ENCODE results near the gene TBC1D8. TPM values are rescaled to one million over a fixed set of nuclear protein-coding genes. Genes with fewer than 3 reads are reported as not detected.

TBC1D8 gene
- total RNA-seq, 2 experiments from 2014 or later: 4.0 to 4.5 TPM

DNA sequence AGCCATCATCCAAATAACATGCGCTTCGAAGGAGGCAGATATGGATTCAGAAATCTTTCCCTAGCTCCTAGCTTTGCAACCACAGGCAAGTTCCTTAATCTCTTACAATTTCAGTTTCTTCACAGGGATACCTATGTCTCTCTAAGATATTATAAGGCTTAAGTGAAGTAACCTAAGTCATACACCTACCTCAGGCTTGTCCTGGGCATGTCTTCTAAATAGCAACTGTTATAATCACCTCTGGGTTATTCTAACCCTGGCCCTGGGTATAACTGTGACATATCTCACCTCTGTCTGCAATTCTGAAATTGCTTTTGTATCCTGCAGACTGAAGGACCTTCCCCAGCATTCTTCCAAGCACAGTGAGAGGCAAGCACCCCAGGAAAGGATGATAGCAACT, 8.3 kb upstream of the TBC1D8 start:
- CTCF ChIA-PET: interaction anchor here (0.8 kb wide), 1 partner anchor 147 kb away, joined by 5 read pairs; no protein-coding TSS in a partner anchor
- intact Hi-C loops (cut with micrococcal nuclease): no loop called here
- Mint-ChIP-seq H3K36me3 (ENCODE audit: low read depth) (no peaks in the 10 kb centered on the region), H3K9me3 (no peaks in the 10 kb centered on the region), H3K27ac (no peak overlapping the region), H3K4me3 (no peak overlapping the region), H3K4me1 (ENCODE audit: low read depth) (peaks cover 2% of the 10 kb centered on the region), H3K27me3 (ENCODE audit: low read depth) (no peaks in the 10 kb centered on the region)
- DNase-seq: no peak

DNA sequence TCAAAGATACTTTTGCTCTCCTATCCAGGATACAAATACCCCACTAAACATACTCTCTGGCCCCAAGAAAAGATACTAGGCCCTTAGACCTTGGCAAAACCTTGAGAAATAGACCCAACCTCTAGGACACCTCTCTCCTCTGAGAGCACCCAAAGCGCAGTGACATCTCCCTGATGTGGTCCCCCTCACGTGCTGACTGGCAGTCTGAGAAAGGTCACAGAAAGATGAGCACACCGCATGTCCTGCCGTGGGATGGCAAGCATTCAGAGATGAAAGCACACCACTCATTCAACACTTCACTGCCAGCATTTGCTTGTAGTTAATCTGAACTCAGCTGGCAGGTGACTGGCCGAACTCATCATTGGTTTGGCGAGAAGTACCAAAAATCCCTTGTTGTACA, 6.1 kb upstream of the TBC1D8 start:
- no peaks in the 10 kb centered on the region for H3K27me3 Mint-ChIP-seq (ENCODE audit: low read depth)
- CTCF ChIA-PET: no interaction called here
- DNase-seq: peak; percentile 15
- peaks cover 7% of the 10 kb centered on the region for H3K4me1 Mint-ChIP-seq (ENCODE audit: low read depth)
- intact Hi-C loops (cut with micrococcal nuclease): no loop called here
- no peaks in the 10 kb centered on the region for H3K9me3 Mint-ChIP-seq
- no peak overlapping the region for H3K4me3 Mint-ChIP-seq
- no peak overlapping the region for H3K27ac Mint-ChIP-seq
- no peaks in the 10 kb centered on the region for H3K36me3 Mint-ChIP-seq (ENCODE audit: low read depth)

DNA sequence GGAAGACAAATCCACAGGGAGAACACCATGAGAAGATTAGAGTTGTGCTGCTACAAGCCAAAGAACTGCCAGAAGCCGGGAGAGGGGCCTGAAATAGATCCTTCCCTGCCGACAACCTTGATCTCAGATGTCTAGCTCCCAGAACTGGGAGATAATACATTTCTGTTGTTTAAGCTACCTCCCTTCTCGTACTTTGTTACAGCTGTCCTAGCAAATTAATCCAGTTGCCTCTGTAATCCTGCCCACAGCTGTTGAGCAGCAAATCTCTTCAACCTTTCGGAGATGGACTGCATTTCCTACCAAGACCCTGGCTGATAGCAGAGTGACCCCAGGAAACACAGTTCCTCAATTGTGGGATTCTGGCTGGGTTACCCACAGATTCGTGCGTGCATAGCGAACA, 2.6 kb upstream of the TBC1D8 start:
- H3K4me3 Mint-ChIP-seq: no peak overlapping the region
- intact Hi-C loops (cut with micrococcal nuclease): loop anchor here (2.0 kb wide), 1 partner anchor 543 kb away; no protein-coding TSS in a partner anchor

DNA sequence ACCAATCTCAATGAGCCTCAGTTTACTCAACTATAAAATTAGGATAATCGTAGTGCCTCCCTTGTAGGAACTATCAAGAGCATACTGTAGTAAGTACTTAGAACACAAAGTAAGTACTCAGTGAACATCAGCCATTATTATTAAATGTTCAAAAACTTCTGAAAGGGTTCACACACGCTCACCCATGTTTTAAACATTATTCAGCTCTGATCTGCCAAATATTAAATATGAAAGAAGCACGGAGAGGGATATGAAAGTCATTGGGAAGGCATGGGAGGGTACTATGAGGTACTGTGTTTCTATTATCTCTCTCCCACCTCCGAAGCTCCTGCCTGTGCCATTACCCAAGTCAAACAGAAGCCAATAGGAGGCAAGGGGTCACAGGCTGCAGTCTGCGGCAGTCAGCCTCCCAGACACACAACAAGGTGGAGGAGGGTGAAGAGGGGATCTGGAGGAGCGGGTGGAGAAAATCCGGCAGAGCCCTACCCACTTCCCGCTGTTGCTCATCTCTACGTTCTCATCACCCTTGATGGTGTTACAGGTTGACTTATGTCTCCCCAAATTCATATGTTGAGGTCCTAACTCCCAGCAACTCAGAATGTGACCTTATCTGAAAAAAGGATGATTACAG, 2.0 kb upstream of the TBC1D8 start:
- intact Hi-C loops (cut with micrococcal nuclease): loop anchor here (2.0 kb wide), 1 partner anchor 542 kb away; no protein-coding TSS in a partner anchor
- CTCF ChIA-PET: interaction anchor here (0.6 to 3.1 kb wide), 10 partner anchors 9 to 190 kb away, joined by 3 to 18 read pairs (median 4); no protein-coding TSS in a partner anchor
- peaks cover 13% of the 10 kb centered on the region for H3K27me3 Mint-ChIP-seq (ENCODE audit: low read depth)
- no peaks in the 10 kb centered on the region for H3K36me3 Mint-ChIP-seq (ENCODE audit: low read depth)
- H3K27ac Mint-ChIP-seq: no peak overlapping the region
- no peaks in the 10 kb centered on the region for H3K9me3 Mint-ChIP-seq
- H3K4me3 Mint-ChIP-seq: no peak overlapping the region
- peaks cover 19% of the 10 kb centered on the region for H3K4me1 Mint-ChIP-seq (ENCODE audit: low read depth)
- DNase-seq: no peak

More for the DNA sequence above, 2.6 kb upstream of the TBC1D8 start:
- H3K9me3 Mint-ChIP-seq: no peaks in the 10 kb centered on the region
- H3K27ac Mint-ChIP-seq: no peak overlapping the region
- DNase-seq: no peak
- H3K36me3 Mint-ChIP-seq (ENCODE audit: low read depth): no peaks in the 10 kb centered on the region
- peaks cover 19% of the 10 kb centered on the region for H3K4me1 Mint-ChIP-seq (ENCODE audit: low read depth)
- peaks cover 13% of the 10 kb centered on the region for H3K27me3 Mint-ChIP-seq (ENCODE audit: low read depth)
- CTCF ChIA-PET: interaction anchor here (1.5 to 3.1 kb wide), 4 partner anchors 49 to 117 kb away, joined by 3 to 18 read pairs (median 6); no protein-coding TSS in a partner anchor

DNA sequence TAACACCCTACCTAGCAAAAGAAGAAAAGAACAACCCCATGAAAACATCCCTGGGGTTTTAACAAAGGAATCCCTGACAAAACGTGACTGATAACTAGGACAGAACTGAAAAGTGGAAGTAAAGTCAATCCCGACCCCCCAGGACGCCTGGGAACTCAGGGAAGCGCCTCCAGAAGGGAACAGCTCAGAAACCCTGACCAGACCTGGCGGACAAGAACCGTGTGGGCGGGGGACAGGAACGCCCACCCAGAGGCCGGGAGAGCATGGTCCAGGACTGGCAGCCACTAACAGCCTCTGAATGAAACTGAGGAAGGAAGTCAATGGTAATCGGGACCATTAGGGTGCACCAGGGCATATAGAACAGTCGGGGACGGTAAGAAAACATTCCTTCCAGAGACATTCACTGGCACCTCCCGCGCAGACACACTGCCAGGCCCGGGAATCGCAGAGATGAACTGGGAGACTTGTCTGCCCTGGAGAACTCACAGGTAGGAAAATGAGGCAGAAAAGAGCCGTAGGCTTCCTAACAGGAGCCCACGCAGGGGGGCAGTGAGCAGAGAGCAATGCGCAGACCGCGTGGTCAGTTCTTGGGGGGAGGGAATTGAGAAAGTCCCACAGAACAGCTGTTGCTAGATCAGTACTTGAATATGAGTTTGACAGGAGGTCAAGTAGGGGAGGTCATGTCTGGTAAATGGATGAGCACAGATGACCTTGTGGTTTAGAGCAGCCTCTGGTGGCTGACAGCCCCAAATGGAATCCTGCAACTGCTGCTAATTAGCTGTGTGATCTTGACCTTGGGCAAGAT, 1.3 kb upstream of the TBC1D8 start:
- CTCF ChIA-PET: interaction anchor here (0.6 to 3.1 kb wide), 11 partner anchors 8 to 190 kb away, joined by 3 to 18 read pairs (median 4); no protein-coding TSS in a partner anchor
- peak; percentile 59 for DNase-seq
- intact Hi-C loops (cut with micrococcal nuclease): loop anchor here (1.0 to 2.0 kb wide), 3 partner anchors 114 to 542 kb away; no protein-coding TSS in a partner anchor
- H3K36me3 Mint-ChIP-seq (ENCODE audit: low read depth): no peaks in the 10 kb centered on the region
- H3K4me3 Mint-ChIP-seq: peak overlapping the region; percentile 77
- H3K27ac Mint-ChIP-seq: no peak overlapping the region
- peaks cover 19% of the 10 kb centered on the region for H3K4me1 Mint-ChIP-seq (ENCODE audit: low read depth)
- H3K27me3 Mint-ChIP-seq (ENCODE audit: low read depth): peaks cover 19% of the 10 kb centered on the region
- no peaks in the 10 kb centered on the region for H3K9me3 Mint-ChIP-seq

DNA sequence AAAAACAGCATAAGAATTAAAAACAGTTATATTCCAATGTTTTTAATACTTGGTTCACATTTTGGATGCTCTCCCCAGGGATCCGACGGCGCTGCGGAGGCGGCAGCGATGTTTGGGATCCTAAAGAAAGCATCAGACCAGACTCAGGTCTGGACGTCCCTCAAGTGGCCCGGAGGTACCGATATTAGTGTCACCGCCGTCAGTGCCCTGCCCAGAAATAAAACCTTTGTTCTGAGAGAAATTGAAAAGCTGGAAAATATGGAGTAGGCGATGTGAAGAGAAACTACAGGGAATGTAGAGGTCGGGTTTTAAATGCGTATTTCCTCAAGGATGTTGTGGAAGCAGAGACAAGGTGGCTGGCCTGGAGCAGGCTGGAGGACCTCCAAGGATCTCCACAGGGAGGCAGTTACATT, 683 bp upstream of the TBC1D8 start:
- H3K27ac Mint-ChIP-seq: no peak overlapping the region
- CTCF ChIA-PET: interaction anchor here (0.8 to 3.1 kb wide), 3 partner anchors 116 to 139 kb away, joined by 3 to 18 read pairs (median 12); no protein-coding TSS in a partner anchor
- H3K27me3 Mint-ChIP-seq (ENCODE audit: low read depth): peaks cover 19% of the 10 kb centered on the region
- peak; percentile 14 for DNase-seq
- peak overlapping the region; percentile 77 for H3K4me3 Mint-ChIP-seq
- intact Hi-C loops (cut with micrococcal nuclease): loop anchor here (1.0 to 2.0 kb wide), 8 partner anchors 21 to 589 kb away; partner anchors contain the start of genes CNOT11, PDCL3 and RPL31
- H3K4me1 Mint-ChIP-seq (ENCODE audit: low read depth): peaks cover 17% of the 10 kb centered on the region
- H3K36me3 Mint-ChIP-seq (ENCODE audit: low read depth): no peaks in the 10 kb centered on the region
- H3K9me3 Mint-ChIP-seq: no peaks in the 10 kb centered on the region

DNA sequence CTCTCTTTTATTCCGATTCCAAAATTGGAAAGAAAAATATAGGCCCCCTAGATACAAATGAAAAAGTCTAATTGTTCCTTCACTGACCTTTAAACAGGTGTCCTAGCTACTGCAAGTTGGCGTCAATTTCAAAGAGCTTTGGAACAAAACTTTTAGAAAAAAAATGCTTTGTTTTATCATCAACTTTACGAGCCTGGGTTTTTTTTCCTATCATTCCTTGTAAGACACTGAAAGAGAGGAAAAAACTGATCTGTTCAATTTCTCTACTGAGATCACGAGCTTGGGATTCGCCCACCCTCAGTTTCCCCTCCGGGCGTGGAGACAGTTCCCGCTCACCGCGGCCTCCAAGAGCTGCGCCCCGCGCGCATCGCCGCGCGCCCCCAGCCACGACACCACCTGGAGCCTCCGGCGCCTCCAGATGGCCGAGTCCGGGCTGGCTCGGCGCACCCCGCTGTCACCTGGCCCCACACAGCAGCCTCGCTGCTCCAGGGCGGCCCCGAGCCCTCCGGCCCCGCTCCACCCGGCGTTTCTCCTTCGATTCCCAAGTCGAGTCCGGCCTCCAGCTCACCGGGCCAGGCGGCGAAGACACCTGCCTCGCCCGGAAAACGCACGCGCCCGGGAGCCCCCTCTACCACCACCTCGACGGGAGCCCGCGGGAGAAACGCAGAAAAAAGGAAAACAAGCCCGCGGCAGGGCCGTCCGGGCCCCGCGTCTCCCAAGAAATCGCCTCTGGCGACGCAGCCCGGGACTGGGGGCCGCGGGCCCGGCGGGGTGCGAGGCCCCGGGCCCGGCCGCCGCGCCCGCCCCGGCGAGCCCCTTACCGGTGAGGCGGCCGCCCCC, 656 bp downstream of the TBC1D8 start:
- intact Hi-C loops (cut with micrococcal nuclease): loop anchor here (1.0 to 2.0 kb wide), 5 partner anchors 23 to 588 kb away; partner anchors contain the start of genes CNOT11, PDCL3 and RPL31
- Mint-ChIP-seq H3K36me3 (ENCODE audit: low read depth) (no peaks in the 10 kb centered on the region), H3K27me3 (ENCODE audit: low read depth) (peaks cover 21% of the 10 kb centered on the region), H3K27ac (no peak overlapping the region), H3K9me3 (no peaks in the 10 kb centered on the region), H3K4me3 (peak overlapping the region; percentile 67), H3K4me1 (ENCODE audit: low read depth) (peaks cover 17% of the 10 kb centered on the region)
- peak; percentile 12 for DNase-seq
- CTCF ChIA-PET: interaction anchor here (0.5 to 2.7 kb wide), 5 partner anchors 54 to 137 kb away, joined by 4 to 12 read pairs (median 6); no protein-coding TSS in a partner anchor

DNA sequence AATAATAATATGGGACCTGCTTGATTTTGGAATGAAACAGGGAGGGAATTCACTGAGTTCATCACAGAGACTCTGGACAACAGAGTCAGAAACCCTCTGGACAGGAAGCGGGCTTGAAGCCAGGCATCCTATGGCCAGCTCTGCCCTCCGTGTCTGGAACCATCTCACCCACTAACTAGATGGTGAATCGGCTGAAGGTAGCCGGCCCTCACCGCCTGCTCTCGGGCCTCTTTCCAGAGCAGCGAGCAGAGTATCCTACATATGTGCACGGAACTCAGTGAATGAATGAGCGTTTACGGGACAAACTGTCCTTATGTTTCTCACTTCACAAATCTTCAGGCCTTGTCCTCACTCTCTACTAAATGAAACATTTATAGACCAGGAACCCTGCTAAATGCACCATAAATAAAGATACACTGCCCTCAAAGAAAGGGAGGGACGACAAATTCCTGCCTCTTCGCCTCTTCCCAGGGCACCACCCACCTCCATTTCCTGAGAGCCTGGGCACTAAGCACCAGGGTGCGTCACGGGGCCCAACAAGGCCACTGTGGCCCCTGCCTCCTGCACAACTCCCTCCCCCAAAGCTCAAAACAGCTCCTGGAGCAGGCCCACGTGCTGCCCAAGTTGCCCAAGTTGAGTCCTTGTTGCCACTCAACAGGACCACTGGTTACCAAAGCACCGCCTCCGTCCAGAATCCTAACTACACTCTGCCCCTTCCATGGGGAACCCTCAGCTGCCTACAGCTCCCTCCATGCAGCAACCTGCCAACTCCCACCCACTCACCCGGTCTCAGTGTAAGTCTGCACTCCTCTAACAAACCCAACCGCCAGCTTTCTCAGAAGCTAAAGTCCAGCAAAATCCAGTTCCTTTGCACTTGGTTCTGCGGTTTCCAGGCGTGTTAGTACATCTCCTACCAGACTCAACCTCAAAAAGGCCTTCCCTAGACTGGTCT, 1.7 kb downstream of the TBC1D8 start:
- Mint-ChIP-seq H3K27ac (no peak overlapping the region), H3K4me3 (peak overlapping the region; percentile 67), H3K36me3 (ENCODE audit: low read depth) (no peaks in the 10 kb centered on the region), H3K9me3 (no peaks in the 10 kb centered on the region), H3K27me3 (ENCODE audit: low read depth) (peaks cover 21% of the 10 kb centered on the region), H3K4me1 (ENCODE audit: low read depth) (peaks cover 17% of the 10 kb centered on the region)
- CTCF ChIA-PET: interaction anchor here (0.5 to 2.4 kb wide), 4 partner anchors 55 to 114 kb away, joined by 4 to 9 read pairs (median 6); no protein-coding TSS in a partner anchor
- intact Hi-C loops (cut with micrococcal nuclease): loop anchor here (2.0 kb wide), 1 partner anchor 587 kb away; the partner anchor contains the start of gene PDCL3
- DNase-seq: no peak

DNA sequence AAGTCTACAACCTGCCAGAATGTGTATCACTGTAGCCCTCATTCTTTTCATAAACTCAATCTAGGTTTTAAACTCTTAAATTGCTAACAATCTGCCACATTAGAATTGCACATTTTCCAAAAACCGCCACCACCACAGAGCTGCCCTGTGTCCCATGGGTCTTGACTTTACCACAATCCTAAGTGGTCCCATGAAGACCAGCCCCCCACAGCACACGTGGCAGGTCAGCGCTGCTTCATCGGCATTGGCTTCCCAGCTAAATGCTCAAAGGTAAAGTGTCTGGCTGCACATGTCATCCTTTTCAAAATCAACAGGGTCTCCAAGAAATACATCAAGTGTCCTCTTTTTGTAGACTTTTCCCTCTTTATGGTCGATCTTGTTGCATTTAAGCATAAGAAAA, 2.4 kb downstream of the TBC1D8 start:
- DNase-seq: no peak
- no peak overlapping the region for H3K27ac Mint-ChIP-seq
- H3K4me1 Mint-ChIP-seq (ENCODE audit: low read depth): peaks cover 17% of the 10 kb centered on the region
- intact Hi-C loops (cut with micrococcal nuclease): no loop called here
- CTCF ChIA-PET: no interaction called here
- no peaks in the 10 kb centered on the region for H3K9me3 Mint-ChIP-seq
- H3K27me3 Mint-ChIP-seq (ENCODE audit: low read depth): peaks cover 26% of the 10 kb centered on the region
- no peak overlapping the region for H3K4me3 Mint-ChIP-seq
- H3K36me3 Mint-ChIP-seq (ENCODE audit: low read depth): no peaks in the 10 kb centered on the region

DNA sequence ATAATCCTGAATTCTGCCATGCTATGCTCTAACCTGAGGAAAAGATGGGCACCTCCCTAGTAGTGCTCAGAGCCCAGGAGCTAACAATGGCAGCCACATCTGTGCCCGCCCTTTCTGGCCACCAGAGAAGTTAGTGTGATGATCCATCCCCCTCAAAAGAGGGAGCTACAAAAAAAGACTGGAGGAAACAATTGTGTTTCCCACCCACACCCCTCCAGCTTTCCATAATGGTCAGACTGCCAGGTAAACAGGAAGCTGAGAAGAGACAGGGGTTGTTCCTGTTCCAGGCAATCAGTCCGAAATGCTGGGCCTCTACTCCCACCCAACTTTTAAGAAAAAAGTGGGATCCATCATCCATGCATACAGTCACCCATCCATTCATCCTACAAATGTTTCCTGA, 3.2 kb downstream of the TBC1D8 start:
- no peak for DNase-seq
- Mint-ChIP-seq H3K4me3 (no peak overlapping the region), H3K36me3 (ENCODE audit: low read depth) (no peaks in the 10 kb centered on the region), H3K27me3 (ENCODE audit: low read depth) (peaks cover 26% of the 10 kb centered on the region), H3K9me3 (no peaks in the 10 kb centered on the region), H3K27ac (no peak overlapping the region), H3K4me1 (ENCODE audit: low read depth) (peaks cover 17% of the 10 kb centered on the region)
- CTCF ChIA-PET: interaction anchor here (0.9 kb wide), 1 partner anchor 57 kb away, joined by 4 read pairs; no protein-coding TSS in a partner anchor
- intact Hi-C loops (cut with micrococcal nuclease): no loop called here

DNA sequence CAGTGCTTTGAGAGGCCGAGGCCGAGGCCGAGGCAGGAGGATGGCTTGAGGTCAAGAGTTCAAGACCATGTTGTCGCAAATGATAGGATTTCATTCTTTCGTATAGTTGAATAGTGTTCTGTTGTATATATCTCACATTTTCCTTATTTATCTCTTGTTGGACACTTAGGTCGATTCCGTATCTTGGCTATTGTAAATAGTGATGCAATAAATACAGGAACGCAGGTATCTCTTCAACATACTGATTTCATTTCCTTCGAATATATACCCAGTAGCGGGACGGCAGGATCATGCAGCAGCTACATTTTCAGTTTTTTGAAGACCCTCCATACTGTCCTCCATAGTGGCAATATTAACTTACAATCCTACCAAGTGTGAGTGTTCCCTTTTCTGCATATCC, 4.1 kb downstream of the TBC1D8 start:
- H3K27ac Mint-ChIP-seq: no peak overlapping the region
- no peaks in the 10 kb centered on the region for H3K36me3 Mint-ChIP-seq (ENCODE audit: low read depth)
- no peak for DNase-seq
- intact Hi-C loops (cut with micrococcal nuclease): no loop called here
- CTCF ChIA-PET: interaction anchor here (0.9 kb wide), 1 partner anchor 58 kb away, joined by 4 read pairs; no protein-coding TSS in a partner anchor
- no peaks in the 10 kb centered on the region for H3K9me3 Mint-ChIP-seq
- no peak overlapping the region for H3K4me3 Mint-ChIP-seq
- peaks cover 25% of the 10 kb centered on the region for H3K27me3 Mint-ChIP-seq (ENCODE audit: low read depth)
- peaks cover 10% of the 10 kb centered on the region for H3K4me1 Mint-ChIP-seq (ENCODE audit: low read depth)

All from activated naive CD4-positive, alpha-beta T cell treated with anti-CD3 and anti-CD28 coated beads for 36 hours (primary cell).